GM18520 (cell line): ENCODE measurements around the gene RASGEF1C.

ENCODE experiments used
- ATAC-seq: cut with Tn5 transposase; IDR thresholded peaks from one replicate; pipeline ENCODE4 v1.9.1; 2021; ENCODE audit not compliant: unreplicated experiment

Gene RASGEF1C

GRCh38 chr5:180068519-180069090, 140.4 kb downstream of the RASGEF1C start:
- ATAC-seq: no peak

GRCh38 chr5:180067986-180068385, 141.0 kb downstream of the RASGEF1C start:
- no peak for ATAC-seq

GRCh38 chr5:180060192-180060591, 148.8 kb downstream of the RASGEF1C start:
- ATAC-seq: no peak

GRCh38 chr5:180059326-180059725, 149.7 kb downstream of the RASGEF1C start:
- no peak for ATAC-seq

- ATAC-seq: no peak
These were observed 152.9 kb downstream of the RASGEF1C start for GRCh38 chr5:180056153-180056552.

- no peak for ATAC-seq
These were observed 154.8 kb downstream of the RASGEF1C start for GRCh38 chr5:180054226-180054625.

GRCh38 chr5:180053061-180053602, 155.9 kb downstream of the RASGEF1C start:
- ATAC-seq: no peak

- no peak for ATAC-seq
These were observed 156.7 kb downstream of the RASGEF1C start for GRCh38 chr5:180052211-180052818.
